HepG2 (cell line): ENCODE measurements around the gene ADAP2. TPM values are rescaled to one million over a fixed set of nuclear protein-coding genes. Genes with fewer than 3 reads are reported as not detected.

Experiments
- BRF2 ChIP-seq: sonication (generic); formaldehyde crosslinking; IDR thresholded peaks from 2 replicates; pipeline ENCODE4 v1.8.1; 2022; ENCODE audit warnings: mild to moderate bottlenecking, missing genetic modification reagents
- CSRNP1 ChIP-seq: sonication (generic); formaldehyde crosslinking; IDR thresholded peaks from 2 replicates; pipeline ENCODE4 v1.8.1; 2023; ENCODE audit warnings: mild to moderate bottlenecking, missing genetic modification reagents
- HOXA7 ChIP-seq: sonication (generic); formaldehyde crosslinking; IDR thresholded peaks from 2 replicates; pipeline ENCODE4 v1.8.1; 2022; ENCODE audit warnings: mild to moderate bottlenecking, missing genetic modification reagents, moderate library complexity
- KLF16 ChIP-seq, 2 experiments: sonication (generic) in 1 of 2; formaldehyde crosslinking in 1 of 2; IDR thresholded peaks; 2 replicates each; pipeline versions ENCODE4 v1.6.1 to v1.8.0; 2016 to 2023; ENCODE audit warnings: missing genetic modification reagents in 2 of 2, missing compliant biosample characterization in 1 of 2
- PAX8 ChIP-seq: sonication (generic); formaldehyde crosslinking; IDR thresholded peaks from 2 replicates; pipeline ENCODE4 v1.8.0; 2022; ENCODE audit warnings: mild to moderate bottlenecking, missing genetic modification reagents, borderline replicate concordance
- SNAI1 ChIP-seq: sonication (generic); formaldehyde crosslinking; IDR thresholded peaks from 2 replicates; pipeline ENCODE4 v1.5.0; 2020; ENCODE audit warnings: mild to moderate bottlenecking, missing genetic modification reagents, borderline replicate concordance
- SRY ChIP-seq: sonication (generic); formaldehyde crosslinking; IDR thresholded peaks from 2 replicates; pipeline ENCODE4 v1.8.0; 2022; ENCODE audit warnings: mild to moderate bottlenecking, missing genetic modification reagents
- TCF7 ChIP-seq: sonication (generic); IDR thresholded peaks from 2 replicates; pipeline ENCODE4 v1.6.1; 2016; ENCODE audit warnings: antibody characterized with exemption, low read depth
- TFDP2 ChIP-seq: sonication (generic); formaldehyde crosslinking; IDR thresholded peaks from 2 replicates; pipeline ENCODE4 v1.4.0; 2020; ENCODE audit warnings: missing genetic modification reagents
- TGIF2 ChIP-seq: IDR thresholded peaks from 2 replicates; pipeline ENCODE4 v1.6.1; 2016; ENCODE audit warnings: control low read depth, missing compliant biosample characterization
- ZBTB26 ChIP-seq: IDR thresholded peaks from 2 replicates; pipeline ENCODE4 v1.6.1; 2016; ENCODE audit warnings: missing compliant biosample characterization, missing genetic modification reagents, borderline replicate concordance
- ZFP36L2 ChIP-seq: sonication (generic); formaldehyde crosslinking; IDR thresholded peaks from 2 replicates; pipeline ENCODE4 v1.4.0; 2020; ENCODE audit warnings: missing genetic modification reagents
- ZNF24 ChIP-seq: fragments of 450-650 bp; IDR thresholded peaks from 2 replicates; pipeline ENCODE4 v1.6.1; 2017; ENCODE audit warnings: antibody characterized with exemption, mild to moderate bottlenecking
- ZNF253 ChIP-seq: sonication (generic); formaldehyde crosslinking; IDR thresholded peaks from 2 replicates; pipeline ENCODE4 v1.8.0; 2022; ENCODE audit warnings: mild to moderate bottlenecking, missing genetic modification reagents, borderline replicate concordance
- ZNF382 ChIP-seq: sonication (generic); formaldehyde crosslinking; IDR thresholded peaks from 2 replicates; pipeline ENCODE4 v1.5.0; 2020; ENCODE audit warnings: missing genetic modification reagents, mild to moderate bottlenecking, borderline replicate concordance
- ZNF510 ChIP-seq: sonication (generic); formaldehyde crosslinking; IDR thresholded peaks from 2 replicates; pipeline ENCODE4 v1.4.0; 2020; ENCODE audit warnings: low read depth, mild to moderate bottlenecking, missing genetic modification reagents
- ZNF512B ChIP-seq: sonication (generic); formaldehyde crosslinking; IDR thresholded peaks from 2 replicates; pipeline ENCODE4 v1.5.1; 2020; ENCODE audit warnings: missing genetic modification reagents, mild to moderate bottlenecking, borderline replicate concordance
- ZNF549 ChIP-seq: sonication (generic); formaldehyde crosslinking; IDR thresholded peaks from 2 replicates; pipeline ENCODE4 v1.5.0; 2020; ENCODE audit warnings: missing genetic modification reagents
- ZNF580 ChIP-seq: IDR thresholded peaks from 2 replicates; pipeline ENCODE4 v1.6.1; 2016; ENCODE audit warnings: low read depth, borderline replicate concordance
- ZNF850 ChIP-seq: sonication (generic); formaldehyde crosslinking; conservative IDR thresholded peaks from 2 replicates; pipeline ENCODE4 v1.9.0; 2021; ENCODE audit warnings: mild to moderate bottlenecking, missing genetic modification reagents
- polyA plus RNA-seq, 8 experiments: library from polyadenylated mRNA; depleted of rRNA in 3 of 8; stranded (reverse) in 7 of 8; unstranded in 1 of 8; fragments of >200 nt; fragmentation: Illumina TruSeq in 4 of 8; extraction: Trizol in 4 of 8; gene quantifications; 2 replicates each; pipeline versions ENCODE4 v1.2.1 to v1.2.3, GENCODE V29; 2011 to 2016; ENCODE audit warnings: low read depth in 4 of 8, missing spikeins in 1 of 8, mixed read lengths in 1 of 8; ENCODE audit not compliant: insufficient read depth in 1 of 8
- total RNA-seq, 5 experiments: library from RNA; depleted of rRNA; stranded (reverse); fragments of >200 nt; fragmentation: Illumina TruSeq; extraction: Trizol; gene quantifications; 2 replicates each; pipeline ENCODE4 v1.2.3, GENCODE V29; 2016; ENCODE audit warnings: low read depth in 1 of 5

ADAP2 gene
- total and polyA plus RNA-seq, 2 of the 13 experiments (the other 11 are each of a cell fraction or from before 2014, with no cell fraction given), result 0.51 to 0.70 TPM

GRCh38 chr17:30906101-30906911, 15.4 kb upstream of the ADAP2 start, which contains the start of gene TEFM (continued):
- TF ChIP-seq ZNF512B (CRISPR knock-in tag) (peak; percentile 99), ZNF510 (CRISPR knock-in tag) (0 out of 2 replicates have a peak, but pooled peaks have one; percentile 37), SNAI1 (CRISPR knock-in tag) (peak; percentile 89; the same call in 1 of the 2 replicates), TGIF2 (CRISPR knock-in tag) (peak; percentile 93), HOXA7 (CRISPR knock-in tag) (no peak), TFDP2 (CRISPR knock-in tag) (peak; percentile 78), ZNF549 (peak; percentile 60; the same call in 1 of the 2 replicates), ZNF382 (CRISPR knock-in tag) (no peak), BRF2 (CRISPR knock-in tag) (no peak), ZBTB26 (CRISPR knock-in tag) (peak; percentile 82), ZNF850 (no peak), CSRNP1 (peak; percentile 70; the same call in 1 of the 2 replicates), ZNF253 (CRISPR knock-in tag) (no peak), TCF7 (no peak), PAX8 (CRISPR knock-in tag) (peak; percentile 89; the same call in 1 of the 2 replicates), SRY (CRISPR knock-in tag) (0 out of 2 replicates have a peak, but pooled peaks have one; percentile 87), ZNF24 (peak; percentile 74; the same call in 1 of the 2 replicates), ZFP36L2 (CRISPR knock-in tag) (no peak), KLF16 (CRISPR knock-in tag; IDR thresholded peaks at IDR 0.05) (peak; percentile 70 to 97; a peak in 2 of 4 replicates), ZNF580 (CRISPR knock-in tag) (peak; percentile 96)
